ENCODE data around the gene BMS1.

DNA sequence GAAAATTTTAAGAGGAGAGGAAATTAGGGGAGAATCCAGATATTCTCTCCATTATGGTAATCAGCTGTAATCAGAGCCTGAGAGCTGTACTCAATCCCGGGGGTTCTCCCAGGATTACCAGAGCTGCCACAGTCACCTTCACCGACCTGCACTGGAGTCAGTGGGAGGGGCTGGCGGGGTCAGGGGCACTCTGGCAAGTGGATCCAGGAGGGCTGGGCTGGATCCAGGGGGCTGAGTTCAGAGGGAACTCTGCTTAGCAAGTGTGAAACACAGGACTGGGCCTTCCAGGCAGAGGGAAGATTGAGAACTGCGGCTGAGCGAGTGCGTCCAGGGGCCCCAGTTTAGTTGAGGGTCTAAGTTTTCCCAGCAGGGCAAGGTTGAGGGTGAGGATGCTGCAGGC, 89.2 kb downstream of the BMS1 start:
- TF ChIP-seq, protein P1, sequence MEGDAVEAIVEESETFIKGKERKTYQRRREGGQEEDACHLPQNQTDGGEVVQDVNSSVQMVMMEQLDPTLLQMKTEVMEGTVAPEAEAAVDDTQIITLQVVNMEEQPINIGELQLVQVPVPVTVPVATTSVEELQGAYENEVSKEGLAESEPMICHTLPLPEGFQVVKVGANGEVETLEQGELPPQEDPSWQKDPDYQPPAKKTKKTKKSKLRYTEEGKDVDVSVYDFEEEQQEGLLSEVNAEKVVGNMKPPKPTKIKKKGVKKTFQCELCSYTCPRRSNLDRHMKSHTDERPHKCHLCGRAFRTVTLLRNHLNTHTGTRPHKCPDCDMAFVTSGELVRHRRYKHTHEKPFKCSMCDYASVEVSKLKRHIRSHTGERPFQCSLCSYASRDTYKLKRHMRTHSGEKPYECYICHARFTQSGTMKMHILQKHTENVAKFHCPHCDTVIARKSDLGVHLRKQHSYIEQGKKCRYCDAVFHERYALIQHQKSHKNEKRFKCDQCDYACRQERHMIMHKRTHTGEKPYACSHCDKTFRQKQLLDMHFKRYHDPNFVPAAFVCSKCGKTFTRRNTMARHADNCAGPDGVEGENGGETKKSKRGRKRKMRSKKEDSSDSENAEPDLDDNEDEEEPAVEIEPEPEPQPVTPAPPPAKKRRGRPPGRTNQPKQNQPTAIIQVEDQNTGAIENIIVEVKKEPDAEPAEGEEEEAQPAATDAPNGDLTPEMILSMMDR (IDR thresholded peaks at IDR 0.05; ENCODE audit: poor library complexity): no peak
- no peak for TF ChIP-seq EZH2phosphoT487 (IDR thresholded peaks at IDR 0.05; ENCODE audit: low read depth, severe bottlenecking, unreplicated experiment)
- TF ChIP-seq EZH2 (IDR thresholded peaks at IDR 0.05; ENCODE audit: borderline replicate concordance): no peak

Measured in hepatocyte (in vitro differentiated cells).